ENCODE measurements around the gene GGT6.

Gene GGT6

DNA sequence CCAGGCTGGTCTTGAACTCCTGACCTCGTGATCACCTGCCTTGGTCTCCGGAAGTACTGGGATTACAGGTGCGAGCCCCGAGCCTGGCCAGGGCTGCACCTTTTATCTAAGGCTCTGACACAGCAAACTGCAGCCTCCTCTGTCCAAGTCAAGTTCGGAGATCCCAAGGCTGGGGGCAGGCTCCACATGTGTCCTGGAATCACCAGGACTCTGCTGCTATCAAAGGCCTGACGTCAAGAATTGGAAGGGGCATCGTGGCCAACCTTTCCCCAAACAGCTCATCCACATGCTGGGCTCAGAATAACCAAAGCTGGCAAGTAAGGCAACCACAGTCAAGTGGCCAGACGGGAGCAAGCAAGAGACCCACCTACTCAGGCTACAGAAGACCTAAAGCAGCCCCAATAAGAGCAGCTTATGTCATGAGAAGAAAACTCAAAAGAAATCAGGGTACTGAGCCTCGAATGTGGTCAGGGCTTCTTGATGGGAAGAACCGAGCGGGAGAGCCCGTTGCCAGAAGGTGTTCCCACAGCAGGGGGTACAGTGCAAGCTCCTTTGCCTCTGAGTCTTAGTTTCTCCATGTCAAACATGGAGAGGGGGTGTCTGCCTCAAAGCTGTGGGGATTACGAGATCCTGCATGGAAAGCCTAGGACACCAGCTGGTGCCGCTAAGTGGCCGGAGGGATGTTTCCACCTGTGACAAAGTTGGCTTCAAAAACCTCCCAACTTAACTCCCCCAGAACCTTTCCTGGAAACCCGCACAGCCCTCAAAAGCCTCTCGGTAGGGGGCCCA, 13.1 kb downstream of the GGT6 start:
- H3K36me3 ChIP-seq (ENCODE audit: insufficient read depth, low read length): peaks cover 42% of the 10 kb centered on the region
- no peaks in the 10 kb centered on the region for H3K27me3 ChIP-seq (ENCODE audit: control insufficient read depth in 1 of 2, insufficient read depth in 2 of 2, low read length in 2 of 2)
- H3K4me1 ChIP-seq (ENCODE audit: insufficient read depth, low read length): no peaks in the 10 kb centered on the region
- no peaks in the 10 kb centered on the region for H3K9me3 ChIP-seq (ENCODE audit: low read length)
- no peak overlapping the region for H3K4me3 ChIP-seq (ENCODE audit: low read depth in 1 of 2, low read length in 2 of 2)
- no peak overlapping the region for H3K9ac ChIP-seq (ENCODE audit: low read length)
- H3K27ac ChIP-seq (ENCODE audit: low read depth, low read length): no peak overlapping the region

DNA sequence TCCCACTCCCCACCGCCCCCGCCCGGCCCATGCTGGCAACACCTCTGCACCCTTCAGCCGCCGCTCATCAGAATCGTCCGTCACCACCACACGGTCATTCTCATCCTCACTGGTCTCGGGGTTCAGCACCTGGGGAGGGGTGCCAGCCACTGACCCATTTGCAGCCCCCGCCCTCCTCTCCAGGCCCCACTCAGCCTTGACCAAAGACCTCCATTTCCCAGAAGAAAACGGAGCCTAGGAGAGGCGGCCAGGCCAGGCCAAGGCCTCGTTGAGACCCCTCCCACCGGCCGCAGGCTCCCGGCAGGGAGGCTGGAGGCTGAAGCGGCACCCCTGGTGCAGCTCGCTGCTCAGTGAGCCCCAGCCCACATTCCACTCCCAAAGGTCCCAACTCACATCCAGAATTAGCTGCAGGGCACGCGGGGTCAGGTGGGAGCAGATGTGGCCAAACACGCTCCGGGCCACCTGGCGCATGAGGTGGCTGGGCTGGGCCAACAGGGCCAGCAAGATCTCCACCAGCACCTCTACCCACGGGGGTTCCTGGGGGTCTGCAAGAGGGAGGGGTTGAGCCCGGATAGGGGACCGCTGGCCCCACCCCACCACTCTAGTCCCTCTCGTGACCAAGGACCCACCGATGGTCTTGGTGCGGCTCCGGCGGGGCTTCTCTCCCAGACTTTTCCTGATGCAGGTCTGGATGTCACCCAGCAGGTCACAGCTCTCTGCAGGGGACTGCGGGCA, 15.0 kb downstream of the GGT6 start:
- H3K27ac ChIP-seq (ENCODE audit: low read depth, low read length): no peak overlapping the region
- H3K4me3 ChIP-seq (ENCODE audit: low read depth in 1 of 2, low read length in 2 of 2): no peak overlapping the region
- H3K4me1 ChIP-seq (ENCODE audit: insufficient read depth, low read length): no peaks in the 10 kb centered on the region
- no peaks in the 10 kb centered on the region for H3K9me3 ChIP-seq (ENCODE audit: low read length)
- H3K36me3 ChIP-seq (ENCODE audit: insufficient read depth, low read length): peaks cover 44% of the 10 kb centered on the region
- H3K9ac ChIP-seq (ENCODE audit: low read length): no peak overlapping the region
- H3K27me3 ChIP-seq (ENCODE audit: control insufficient read depth in 1 of 2, insufficient read depth in 2 of 2, low read length in 2 of 2): no peaks in the 10 kb centered on the region

DNA sequence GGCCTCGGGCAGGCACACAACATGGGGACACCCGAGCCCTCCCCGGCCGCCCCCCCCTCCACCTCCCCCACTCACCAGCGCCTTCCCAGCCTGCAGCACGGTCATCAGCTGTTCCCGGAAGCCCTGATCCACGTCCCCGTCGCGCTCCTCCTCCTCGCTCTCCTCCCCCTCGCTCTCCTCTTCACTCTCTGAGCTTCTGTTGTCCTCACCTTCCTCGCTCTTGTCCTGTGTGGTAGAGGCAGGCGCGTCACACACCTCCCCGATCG, 15.5 kb downstream of the GGT6 start:
- Histone ChIP-seq H3K36me3 (ENCODE audit: insufficient read depth, low read length) (peaks cover 40% of the 10 kb centered on the region), H3K27ac (ENCODE audit: low read depth, low read length) (no peak overlapping the region)

DNA sequence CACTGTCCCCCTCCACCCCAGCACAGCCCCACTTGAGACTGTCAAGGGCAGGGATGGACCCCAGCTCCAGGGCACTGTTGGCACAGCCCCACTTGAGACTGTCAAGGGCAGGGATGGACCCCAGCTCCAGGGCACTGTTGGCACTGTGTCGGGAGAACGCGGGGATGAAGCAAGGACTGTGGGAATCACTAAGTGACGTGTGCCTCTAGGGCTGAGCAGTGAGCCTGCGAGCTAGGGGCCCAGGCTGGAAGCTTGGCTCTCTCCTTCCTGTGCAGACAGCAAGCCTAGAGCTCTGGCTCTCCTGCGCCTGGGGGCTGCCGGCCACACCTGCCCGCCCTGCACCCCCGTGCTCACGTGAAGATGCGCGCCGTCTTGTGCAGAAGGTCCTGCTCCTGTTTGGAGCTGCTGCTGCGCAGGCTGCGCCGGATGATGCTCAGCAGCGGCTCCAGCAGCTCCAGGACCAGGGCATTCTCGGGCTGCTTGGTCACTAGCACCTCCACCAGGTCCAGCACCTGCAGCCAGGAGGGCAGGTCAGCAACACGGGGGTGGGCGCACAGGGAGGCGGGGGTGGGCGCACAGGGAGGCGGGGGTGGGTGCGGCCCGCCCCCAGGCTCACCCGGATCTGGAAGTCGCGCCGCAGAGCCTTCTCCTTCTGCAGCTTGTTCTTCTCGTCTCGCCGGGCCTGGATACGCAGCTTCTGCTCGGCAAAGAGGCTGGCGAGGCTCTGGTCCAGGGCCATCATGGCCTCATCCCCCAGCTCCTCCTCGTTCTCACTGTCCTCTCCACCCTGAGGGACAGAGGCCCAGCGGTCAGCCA, 16.0 kb downstream of the GGT6 start:
- Histone ChIP-seq H3K4me3 (ENCODE audit: low read depth in 1 of 2, low read length in 2 of 2) (no peak overlapping the region), H3K4me1 (ENCODE audit: insufficient read depth, low read length) (no peaks in the 10 kb centered on the region), H3K36me3 (ENCODE audit: insufficient read depth, low read length) (peaks cover 35% of the 10 kb centered on the region), H3K9me3 (ENCODE audit: low read length) (no peaks in the 10 kb centered on the region), H3K27ac (ENCODE audit: low read depth, low read length) (no peak overlapping the region), H3K9ac (ENCODE audit: low read length) (no peak overlapping the region), H3K27me3 (ENCODE audit: control insufficient read depth in 1 of 2, insufficient read depth in 2 of 2, low read length in 2 of 2) (no peaks in the 10 kb centered on the region)

More for the DNA sequence above, 15.5 kb downstream of the GGT6 start:
- Histone ChIP-seq H3K4me3 (ENCODE audit: low read depth in 1 of 2, low read length in 2 of 2) (no peak overlapping the region), H3K9me3 (ENCODE audit: low read length) (no peaks in the 10 kb centered on the region), H3K4me1 (ENCODE audit: insufficient read depth, low read length) (no peaks in the 10 kb centered on the region), H3K27me3 (ENCODE audit: control insufficient read depth in 1 of 2, insufficient read depth in 2 of 2, low read length in 2 of 2) (no peaks in the 10 kb centered on the region), H3K9ac (ENCODE audit: low read length) (no peak overlapping the region)

DNA sequence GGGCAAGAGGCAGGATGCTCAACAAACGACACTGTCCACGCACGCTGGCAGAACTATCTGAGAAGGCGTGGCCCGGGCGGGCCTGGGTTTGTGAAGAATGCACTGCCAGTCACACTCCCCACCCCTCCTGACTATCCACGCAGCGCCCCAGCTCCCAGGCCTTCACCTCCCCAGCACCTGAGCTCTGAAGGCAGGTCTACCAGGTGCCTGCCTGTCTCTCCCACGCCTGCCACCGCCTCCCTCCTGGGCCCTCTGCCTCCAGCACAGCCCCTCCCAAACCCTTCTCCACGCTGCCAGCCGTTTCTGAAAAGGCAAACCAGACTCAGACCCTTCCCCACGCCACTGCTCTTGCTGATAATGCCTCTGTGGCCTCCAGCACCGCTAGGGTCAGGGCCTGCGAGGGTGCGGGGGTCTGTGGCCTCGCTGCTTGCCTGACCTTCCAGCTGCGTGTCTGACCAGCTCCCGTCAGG, 16.8 kb downstream of the GGT6 start:
- H3K9me3 ChIP-seq (ENCODE audit: low read length): no peaks in the 10 kb centered on the region

DNA sequence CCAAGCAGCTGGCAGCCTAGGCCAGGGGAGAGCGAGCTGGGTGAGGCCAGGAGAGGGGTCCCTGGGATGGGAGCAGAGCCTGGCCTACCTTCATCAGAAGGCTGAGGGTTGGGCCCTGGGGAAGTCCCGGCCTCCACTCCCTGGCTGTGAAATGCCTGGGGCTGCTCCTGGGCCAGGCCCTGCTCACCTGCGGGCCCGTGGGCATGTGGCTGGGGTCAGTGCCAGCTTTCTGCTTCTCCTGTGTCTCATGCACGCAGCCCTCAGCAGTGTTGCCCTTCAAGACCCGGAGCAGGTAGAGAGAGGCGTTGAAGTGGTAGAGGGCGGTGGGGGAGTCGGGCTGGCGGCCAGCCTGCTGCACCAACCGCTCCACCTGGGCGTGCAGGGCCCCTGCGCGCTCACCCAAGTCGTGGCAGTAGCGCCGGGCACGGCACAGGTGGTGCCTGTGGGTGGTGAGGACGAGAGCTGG, 17.6 kb downstream of the GGT6 start:
- H3K4me1 ChIP-seq (ENCODE audit: insufficient read depth, low read length): no peaks in the 10 kb centered on the region
- no peak overlapping the region for H3K4me3 ChIP-seq (ENCODE audit: low read depth in 1 of 2, low read length in 2 of 2)
- H3K9me3 ChIP-seq (ENCODE audit: low read length): no peaks in the 10 kb centered on the region
- peaks cover 24% of the 10 kb centered on the region for H3K36me3 ChIP-seq (ENCODE audit: insufficient read depth, low read length)
- H3K27ac ChIP-seq (ENCODE audit: low read depth, low read length): no peak overlapping the region
- H3K27me3 ChIP-seq (ENCODE audit: control insufficient read depth in 1 of 2, insufficient read depth in 2 of 2, low read length in 2 of 2): no peaks in the 10 kb centered on the region
- no peak overlapping the region for H3K9ac ChIP-seq (ENCODE audit: low read length)

More for the DNA sequence above, 16.8 kb downstream of the GGT6 start:
- Histone ChIP-seq H3K27me3 (ENCODE audit: control insufficient read depth in 1 of 2, insufficient read depth in 2 of 2, low read length in 2 of 2) (no peaks in the 10 kb centered on the region), H3K4me1 (ENCODE audit: insufficient read depth, low read length) (no peaks in the 10 kb centered on the region), H3K36me3 (ENCODE audit: insufficient read depth, low read length) (peaks cover 29% of the 10 kb centered on the region), H3K4me3 (ENCODE audit: low read depth in 1 of 2, low read length in 2 of 2) (no peak overlapping the region), H3K27ac (ENCODE audit: low read depth, low read length) (no peak overlapping the region), H3K9ac (ENCODE audit: low read length) (no peak overlapping the region)

DNA sequence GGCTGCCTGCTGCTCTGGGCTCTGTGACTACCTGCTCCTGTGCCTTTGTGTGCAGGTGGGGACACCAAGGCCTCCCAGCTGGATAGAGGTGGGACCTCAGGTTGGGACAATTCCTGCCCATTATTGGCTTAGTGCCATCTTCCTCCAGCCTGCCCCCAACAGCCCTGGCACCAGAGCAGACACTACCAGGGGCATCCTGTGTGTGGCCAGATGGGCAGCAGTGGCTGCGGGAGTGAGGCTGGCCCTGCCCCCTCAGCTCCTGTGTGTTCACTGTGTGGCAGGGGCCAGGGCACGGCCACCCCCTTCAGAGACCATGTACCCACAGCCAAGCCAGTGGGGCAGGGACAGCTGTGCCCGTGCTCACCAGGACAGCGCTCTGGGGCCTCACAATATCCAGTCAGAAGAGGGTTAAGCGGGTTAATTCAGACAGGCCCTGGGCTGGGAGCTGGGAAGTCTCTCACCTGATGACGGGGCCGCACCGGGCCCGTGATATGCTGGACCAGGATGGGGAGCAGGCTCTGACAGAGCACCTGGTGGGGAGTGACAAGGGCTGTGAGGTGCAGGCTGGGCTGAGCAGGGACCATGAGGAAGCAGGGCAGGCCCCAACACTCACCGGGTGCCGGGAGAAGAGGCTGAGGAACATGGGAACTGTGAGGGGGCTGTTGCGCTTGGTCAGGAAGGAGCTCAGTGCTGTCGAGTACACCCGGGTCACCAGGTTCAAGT, 18.2 kb downstream of the GGT6 start:
- H3K9ac ChIP-seq (ENCODE audit: low read length): no peak overlapping the region
- H3K9me3 ChIP-seq (ENCODE audit: low read length): no peaks in the 10 kb centered on the region
- H3K27me3 ChIP-seq (ENCODE audit: control insufficient read depth in 1 of 2, insufficient read depth in 2 of 2, low read length in 2 of 2): no peaks in the 10 kb centered on the region
- H3K27ac ChIP-seq (ENCODE audit: low read depth, low read length): no peak overlapping the region
- peaks cover 18% of the 10 kb centered on the region for H3K36me3 ChIP-seq (ENCODE audit: insufficient read depth, low read length)
- H3K4me3 ChIP-seq (ENCODE audit: low read depth in 1 of 2, low read length in 2 of 2): no peak overlapping the region
- H3K4me1 ChIP-seq (ENCODE audit: insufficient read depth, low read length): peaks cover 5% of the 10 kb centered on the region

DNA sequence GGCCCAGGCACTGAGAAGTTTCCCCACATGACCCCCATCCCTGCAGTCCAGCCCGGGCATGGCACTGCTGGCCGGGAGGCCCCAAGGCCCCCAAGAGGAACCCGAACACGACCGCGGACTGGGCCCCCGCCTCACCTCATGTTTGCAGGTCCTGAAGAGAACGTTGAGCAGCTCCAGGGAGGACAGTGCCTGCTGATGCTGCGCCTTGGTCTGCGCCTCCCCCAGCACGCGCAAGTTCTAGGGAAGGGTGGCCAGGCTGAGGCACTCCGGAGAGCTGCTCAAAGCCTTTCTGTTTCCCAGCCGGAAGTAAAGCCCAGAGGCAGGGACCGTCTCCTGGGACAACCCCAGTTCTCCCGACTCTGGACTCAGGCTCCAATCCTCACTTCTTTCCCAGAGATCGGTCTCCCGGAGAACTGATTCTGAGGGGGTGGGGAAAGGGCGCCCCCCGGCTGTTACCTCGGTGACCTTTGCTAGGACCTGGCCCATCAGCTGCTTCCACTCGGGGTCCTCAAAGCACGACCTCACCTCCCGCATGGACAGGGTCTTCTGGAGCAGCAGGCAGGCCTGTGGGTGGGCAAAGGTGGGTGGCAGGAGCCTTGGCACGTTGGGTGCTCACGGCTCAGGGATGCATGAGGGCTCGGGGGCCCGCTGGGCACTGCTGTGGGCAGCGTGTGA, 18.9 kb downstream of the GGT6 start:
- Histone ChIP-seq H3K9ac (ENCODE audit: low read length) (no peak overlapping the region), H3K9me3 (ENCODE audit: low read length) (no peaks in the 10 kb centered on the region), H3K27me3 (ENCODE audit: control insufficient read depth in 1 of 2, insufficient read depth in 2 of 2, low read length in 2 of 2) (no peaks in the 10 kb centered on the region), H3K4me3 (ENCODE audit: low read depth in 1 of 2, low read length in 2 of 2) (no peak overlapping the region), H3K4me1 (ENCODE audit: insufficient read depth, low read length) (peaks cover 8% of the 10 kb centered on the region), H3K36me3 (ENCODE audit: insufficient read depth, low read length) (peaks cover 17% of the 10 kb centered on the region), H3K27ac (ENCODE audit: low read depth, low read length) (no peak overlapping the region)

DNA sequence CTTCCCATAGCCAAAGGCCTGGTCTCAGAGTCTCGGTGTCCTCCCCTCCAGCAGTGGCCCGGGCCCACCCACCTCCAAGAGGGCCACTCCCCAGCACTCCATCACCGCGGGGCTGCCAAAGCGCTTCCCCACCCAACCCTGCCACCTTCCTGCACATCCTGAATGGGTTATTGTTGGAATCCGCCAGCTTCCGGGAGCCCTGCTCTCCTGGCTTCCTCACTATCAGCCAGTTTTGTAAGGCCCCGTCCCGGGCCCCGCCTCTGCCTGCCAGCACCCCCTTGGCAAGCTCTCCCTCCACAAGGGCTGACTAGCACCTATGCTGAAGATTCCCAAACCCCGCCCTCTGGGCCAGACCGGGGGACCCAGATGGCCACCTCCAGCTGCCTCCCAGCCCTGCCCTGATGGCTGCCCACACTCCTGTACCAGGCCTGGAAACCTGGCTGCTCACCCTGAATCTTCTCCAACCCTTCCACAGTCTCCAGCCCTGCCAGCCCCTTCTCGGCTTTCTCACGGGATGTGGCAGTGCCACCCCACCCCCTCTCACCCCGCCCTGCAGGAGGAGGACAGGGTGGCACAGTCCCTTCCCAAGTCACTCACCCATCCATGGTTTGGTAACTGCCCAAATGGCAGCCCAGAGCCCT, 19.6 kb downstream of the GGT6 start:
- H3K9me3 ChIP-seq (ENCODE audit: low read length): no peaks in the 10 kb centered on the region
- peaks cover 17% of the 10 kb centered on the region for H3K36me3 ChIP-seq (ENCODE audit: insufficient read depth, low read length)
- H3K27me3 ChIP-seq (ENCODE audit: control insufficient read depth in 1 of 2, insufficient read depth in 2 of 2, low read length in 2 of 2): peaks cover 0 to 5% of the 10 kb centered on the region in 2 donors
- H3K4me1 ChIP-seq (ENCODE audit: insufficient read depth, low read length): peaks cover 8% of the 10 kb centered on the region
- H3K4me3 ChIP-seq (ENCODE audit: low read depth in 1 of 2, low read length in 2 of 2): no peak overlapping the region
- no peak overlapping the region for H3K27ac ChIP-seq (ENCODE audit: low read depth, low read length)
- H3K9ac ChIP-seq (ENCODE audit: low read length): no peak overlapping the region

DNA sequence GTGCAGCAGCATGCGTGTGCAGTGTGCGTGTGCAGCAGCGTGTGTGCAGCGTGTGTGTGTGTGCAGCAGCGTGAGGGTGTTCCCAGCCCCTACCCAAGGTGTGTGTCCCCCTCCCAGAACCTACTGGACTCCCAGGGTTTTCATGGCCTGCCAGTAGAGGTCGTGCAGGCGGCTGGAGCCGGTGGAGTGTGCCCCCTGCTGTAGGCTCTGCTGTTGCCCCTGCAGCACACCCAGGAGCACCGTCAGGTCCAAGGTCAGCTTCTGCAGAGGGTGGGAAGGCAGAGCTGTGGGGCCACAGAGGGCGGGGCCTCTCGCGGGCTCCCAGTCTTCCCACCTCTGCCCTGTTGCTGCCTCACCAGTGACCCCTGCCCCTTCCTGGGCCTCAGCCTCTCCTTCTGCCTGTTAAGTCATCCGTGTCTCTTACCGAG, 20.1 kb downstream of the GGT6 start:
- H3K9me3 ChIP-seq (ENCODE audit: low read length): no peaks in the 10 kb centered on the region

More for the DNA sequence above, 20.1 kb downstream of the GGT6 start:
- Histone ChIP-seq H3K36me3 (ENCODE audit: insufficient read depth, low read length) (peaks cover 17% of the 10 kb centered on the region), H3K27ac (ENCODE audit: low read depth, low read length) (no peak overlapping the region), H3K4me1 (ENCODE audit: insufficient read depth, low read length) (peaks cover 8% of the 10 kb centered on the region), H3K9ac (ENCODE audit: low read length) (no peak overlapping the region), H3K4me3 (ENCODE audit: low read depth in 1 of 2, low read length in 2 of 2) (no peak overlapping the region), H3K27me3 (ENCODE audit: control insufficient read depth in 1 of 2, insufficient read depth in 2 of 2, low read length in 2 of 2) (peaks cover 0 to 11% of the 10 kb centered on the region in 2 donors)
